Transverse colon (tissue), 3 donors: ENCODE measurements around the gene TLK1.

ENCODE experiments used
- EP300 ChIP-seq: sonication (generic); formaldehyde crosslinking; IDR thresholded peaks from one replicate; pipeline ENCODE4 v1.6.1; 2017; ENCODE audit warnings: antibody characterized with exemption, low read depth
- POLR2A ChIP-seq: fragments of 450-650 bp; IDR thresholded peaks from one replicate; pipeline ENCODE4 v1.6.1; 2016; ENCODE audit warnings: antibody characterized with exemption, mild to moderate bottlenecking, moderate library complexity
- TF ChIP-seq, protein P1 (sequence below), 5 experiments: fragments of 200-600 bp in 3 of 5; fragments of 450-650 bp in 2 of 5; sonication (generic) in 3 of 5; IDR thresholded peaks; 1 replicate in 2 of 5; 2 replicates in 3 of 5; pipeline ENCODE4 v1.5.1; 2016 to 2017; ENCODE audit warnings: antibody characterized with exemption in 5 of 5, inconsistent platforms in 3 of 5, mild to moderate bottlenecking in 2 of 5, moderate library complexity in 1 of 5

DNA sequence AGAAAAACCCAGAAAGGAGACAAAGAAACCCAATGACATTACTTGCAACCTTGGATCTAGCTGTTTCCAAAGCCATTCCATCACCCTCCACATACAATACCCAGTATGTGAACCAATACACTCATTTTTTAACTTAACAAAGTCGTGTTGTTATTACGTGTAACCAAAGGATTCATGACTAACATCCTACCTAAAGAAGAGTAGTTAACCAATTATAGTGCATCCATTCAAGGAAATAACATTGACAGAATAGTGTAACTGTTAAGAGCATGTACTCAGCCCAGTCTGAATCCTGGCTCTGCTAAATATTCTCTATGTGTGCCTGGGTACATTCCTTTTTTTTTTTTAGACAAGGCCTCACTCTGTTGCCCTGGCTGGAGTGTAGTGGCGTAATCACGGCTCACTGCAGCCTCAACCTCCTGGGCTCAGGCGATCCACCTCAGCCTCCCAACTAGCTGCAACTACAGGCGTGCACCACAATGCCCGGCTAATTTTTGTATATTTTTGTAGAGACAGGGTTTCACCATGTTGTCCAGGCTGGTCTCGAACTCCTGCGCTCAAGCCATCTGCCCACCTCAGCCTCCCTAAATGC is 9.9 kb downstream of the TLK1 start:
- TF ChIP-seq, protein P1, sequence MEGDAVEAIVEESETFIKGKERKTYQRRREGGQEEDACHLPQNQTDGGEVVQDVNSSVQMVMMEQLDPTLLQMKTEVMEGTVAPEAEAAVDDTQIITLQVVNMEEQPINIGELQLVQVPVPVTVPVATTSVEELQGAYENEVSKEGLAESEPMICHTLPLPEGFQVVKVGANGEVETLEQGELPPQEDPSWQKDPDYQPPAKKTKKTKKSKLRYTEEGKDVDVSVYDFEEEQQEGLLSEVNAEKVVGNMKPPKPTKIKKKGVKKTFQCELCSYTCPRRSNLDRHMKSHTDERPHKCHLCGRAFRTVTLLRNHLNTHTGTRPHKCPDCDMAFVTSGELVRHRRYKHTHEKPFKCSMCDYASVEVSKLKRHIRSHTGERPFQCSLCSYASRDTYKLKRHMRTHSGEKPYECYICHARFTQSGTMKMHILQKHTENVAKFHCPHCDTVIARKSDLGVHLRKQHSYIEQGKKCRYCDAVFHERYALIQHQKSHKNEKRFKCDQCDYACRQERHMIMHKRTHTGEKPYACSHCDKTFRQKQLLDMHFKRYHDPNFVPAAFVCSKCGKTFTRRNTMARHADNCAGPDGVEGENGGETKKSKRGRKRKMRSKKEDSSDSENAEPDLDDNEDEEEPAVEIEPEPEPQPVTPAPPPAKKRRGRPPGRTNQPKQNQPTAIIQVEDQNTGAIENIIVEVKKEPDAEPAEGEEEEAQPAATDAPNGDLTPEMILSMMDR (IDR thresholded peaks at IDR 0.05), result no peak
- TF ChIP-seq POLR2A (no peak), EP300 (no peak)
